Hematopoietic multipotent progenitor cell treated with erythropoietin and hydrocortisone succinate and interleukin-3 and kit ligand, for 8 days (in vitro differentiated cells): ENCODE data around the gene NOVA1.

Source experiments
- DNase-seq: peaks from one replicate; pipeline ENCODE4 v3.0.0-alpha.2; 2015

NOVA1 gene

GRCh38 chr14:26429205-26429604 is 168.6 kb downstream of the NOVA1 start:
- no peak for DNase-seq

- DNase-seq, result no peak
Observed at GRCh38 chr14:26427097-26427496, 170.7 kb downstream of the NOVA1 start.

- no peak for DNase-seq
Observed at GRCh38 chr14:26424537-26424936, 173.3 kb downstream of the NOVA1 start.

GRCh38 chr14:26415618-26416123 is 182.2 kb downstream of the NOVA1 start:
- no peak for DNase-seq

- DNase-seq, result no peak
Observed at GRCh38 chr14:26414926-26415325, 182.9 kb downstream of the NOVA1 start.

GRCh38 chr14:26414103-26414502 is 183.7 kb downstream of the NOVA1 start:
- no peak for DNase-seq

- DNase-seq, result no peak
Observed at GRCh38 chr14:26412421-26412820, 185.4 kb downstream of the NOVA1 start.

- DNase-seq, result no peak
Observed at GRCh38 chr14:26410189-26410685, 187.6 kb downstream of the NOVA1 start.

GRCh38 chr14:26404927-26405326 is 192.9 kb downstream of the NOVA1 start:
- DNase-seq, result no peak

- DNase-seq, result no peak
Observed at GRCh38 chr14:26403760-26404159, 194.1 kb downstream of the NOVA1 start.

- DNase-seq, result no peak
Observed at GRCh38 chr14:26402126-26402525, 195.7 kb downstream of the NOVA1 start.

- DNase-seq, result no peak
Observed at GRCh38 chr14:26401179-26401968, 196.5 kb downstream of the NOVA1 start.

- no peak for DNase-seq
Observed at GRCh38 chr14:26400373-26400772, 197.5 kb downstream of the NOVA1 start.

GRCh38 chr14:26398616-26399015 is 199.2 kb downstream of the NOVA1 start:
- no peak for DNase-seq
